GM12878 (cell line): ENCODE data around the gene AMMECR1. TPM values are rescaled to one million over a fixed set of nuclear protein-coding genes. Genes with fewer than 3 reads are reported as not detected.

ENCODE experiments used
- CBX5 ChIP-seq: sonication (generic); IDR thresholded peaks from 2 replicates; pipeline ENCODE4 v1.6.1; 2016; ENCODE audit warnings: low read depth, moderate library complexity, mild to moderate bottlenecking, inconsistent platforms
- CREB1 ChIP-seq: IDR thresholded peaks from 2 replicates; pipeline ENCODE4 v1.6.1; 2012; ENCODE audit warnings: low read depth, mild to moderate bottlenecking, inconsistent platforms
- DPF2 ChIP-seq: fragments of 450-650 bp; IDR thresholded peaks from 2 replicates; pipeline ENCODE4 v1.6.1; 2017; ENCODE audit warnings: mild to moderate bottlenecking
- ETV6 ChIP-seq, 2 experiments: fragments of 450-650 bp in 1 of 2; IDR thresholded peaks in 1 of 2; conservative IDR thresholded peaks in 1 of 2; 2 replicates each; pipeline ENCODE4 v1.6.1; 2014; ENCODE audit warnings: antibody characterized with exemption in 1 of 2, borderline replicate concordance in 1 of 2, low read depth in 1 of 2, mild to moderate bottlenecking in 1 of 2, moderate library complexity in 1 of 2
- IKZF1 ChIP-seq: fragments of 450-650 bp; conservative IDR thresholded peaks from 2 replicates; pipeline ENCODE4 v1.6.1; 2017; ENCODE audit warnings: antibody characterized with exemption, mild to moderate bottlenecking
- IKZF2 ChIP-seq, 2 experiments: fragments of 450-650 bp; IDR thresholded peaks; 2 replicates each; pipeline ENCODE4 v1.6.1; 2017; ENCODE audit warnings: mild to moderate bottlenecking in 2 of 2, moderate library complexity in 2 of 2
- JUND ChIP-seq: IDR thresholded peaks from 2 replicates; pipeline ENCODE4 v1.6.1; 2012; ENCODE audit warnings: low read depth, mild to moderate bottlenecking, low read length, improper control_type of control experiment, moderate library complexity
- KLF5 ChIP-seq: fragments of 450-650 bp; IDR thresholded peaks from 2 replicates; pipeline ENCODE4 v1.6.1; 2014; ENCODE audit warnings: mild to moderate bottlenecking; ENCODE audit not compliant: partially characterized antibody
- MEF2B ChIP-seq: fragments of 450-650 bp; IDR thresholded peaks from 2 replicates; pipeline ENCODE4 v1.6.1; 2018; ENCODE audit warnings: mild to moderate bottlenecking, moderate library complexity; ENCODE audit not compliant: partially characterized antibody, poor library complexity, severe bottlenecking
- NFYA ChIP-seq: IDR thresholded peaks from 2 replicates; pipeline ENCODE4 v1.6.1; 2011; ENCODE audit warnings: low read depth, mild to moderate bottlenecking, low read length, improper control_type of control experiment, borderline replicate concordance
- NFYB ChIP-seq: IDR thresholded peaks from 2 replicates; pipeline ENCODE4 v1.6.1; 2011; ENCODE audit warnings: low read depth, mild to moderate bottlenecking, low read length, improper control_type of control experiment, moderate library complexity; ENCODE audit not compliant: insufficient read depth
- PAX8 ChIP-seq: fragments of 450-650 bp; IDR thresholded peaks from 2 replicates; pipeline ENCODE4 v1.6.1; 2017; ENCODE audit warnings: mild to moderate bottlenecking, moderate library complexity
- PML ChIP-seq: IDR thresholded peaks from 2 replicates; pipeline ENCODE4 v1.6.1; 2012; ENCODE audit warnings: low read length, inconsistent platforms
- POU2F2 ChIP-seq: IDR thresholded peaks from 3 replicates; pipeline ENCODE4 v1.6.1; 2011; ENCODE audit warnings: low read depth, mild to moderate bottlenecking, low read length, borderline replicate concordance
- SPI1 ChIP-seq: IDR thresholded peaks from 2 replicates; pipeline ENCODE4 v1.6.1; 2011; ENCODE audit warnings: low read depth, mild to moderate bottlenecking, low read length, moderate library complexity, borderline replicate concordance; ENCODE audit not compliant: insufficient read depth
- TBL1XR1 ChIP-seq: IDR thresholded peaks from 2 replicates; pipeline ENCODE4 v1.6.1; 2012; ENCODE audit warnings: low read depth, low read length, improper control_type of control experiment
- ZNF24 ChIP-seq: fragments of 450-650 bp; IDR thresholded peaks from 2 replicates; pipeline ENCODE4 v1.6.1; 2017; ENCODE audit warnings: antibody characterized with exemption, mild to moderate bottlenecking
- polyA plus RNA-seq, 11 experiments: library from polyadenylated mRNA; depleted of rRNA in 4 of 11; unstranded in 6 of 11; stranded (reverse) in 5 of 11; fragments of >200 nt; fragmentation: Nextera tagmentation in 4 of 11; fragmentation: Illumina TruSeq in 1 of 11; extraction: Ambion mirVana in 4 of 11; extraction: Trizol in 1 of 11; gene quantifications; 1 replicate in 1 of 11; 2 replicates in 10 of 11; pipeline versions ENCODE4 v1.2.1 to v1.2.3, GENCODE V29; 2011 to 2016; ENCODE audit warnings: inconsistent platforms in 2 of 11, missing spikeins in 2 of 11, low read depth in 1 of 11
- total RNA-seq, 4 experiments: library from RNA; depleted of rRNA in 3 of 4; stranded (reverse); fragments of >200 nt in 3 of 4; fragmentation: Illumina TruSeq in 1 of 4; extraction: Trizol in 1 of 4; gene quantifications; 2 replicates each; pipeline versions ENCODE4 v1.2.1 to v1.2.3, GENCODE V29; 2013 to 2021
- TF ChIP-seq, protein P1 (sequence below): fragments of 450-650 bp; IDR thresholded peaks from 2 replicates; pipeline ENCODE4 v1.6.1; 2017; ENCODE audit warnings: mild to moderate bottlenecking, moderate library complexity
- TF ChIP-seq, protein P2 (sequence below): fragments of 450-650 bp; IDR thresholded peaks from 2 replicates; pipeline ENCODE4 v1.6.1; 2017; ENCODE audit warnings: low read depth, mild to moderate bottlenecking, moderate library complexity
- TF ChIP-seq, protein P3 (sequence below): IDR thresholded peaks from 2 replicates; pipeline ENCODE4 v1.6.1; 2012; ENCODE audit warnings: low read length, inconsistent platforms
- TF ChIP-seq, protein P4 (sequence below): fragments of 450-650 bp; formaldehyde crosslinking; IDR thresholded peaks from 2 replicates; pipeline ENCODE4 v1.5.0; 2022; ENCODE audit warnings: mild to moderate bottlenecking, missing genetic modification characterization

The AMMECR1 gene
- total and polyA plus RNA-seq, 10 of the 15 experiments (the other 5 are each of a cell fraction or from before 2014, with no cell fraction given) = 4.9 to 25.6 (median 10.7) TPM

DNA sequence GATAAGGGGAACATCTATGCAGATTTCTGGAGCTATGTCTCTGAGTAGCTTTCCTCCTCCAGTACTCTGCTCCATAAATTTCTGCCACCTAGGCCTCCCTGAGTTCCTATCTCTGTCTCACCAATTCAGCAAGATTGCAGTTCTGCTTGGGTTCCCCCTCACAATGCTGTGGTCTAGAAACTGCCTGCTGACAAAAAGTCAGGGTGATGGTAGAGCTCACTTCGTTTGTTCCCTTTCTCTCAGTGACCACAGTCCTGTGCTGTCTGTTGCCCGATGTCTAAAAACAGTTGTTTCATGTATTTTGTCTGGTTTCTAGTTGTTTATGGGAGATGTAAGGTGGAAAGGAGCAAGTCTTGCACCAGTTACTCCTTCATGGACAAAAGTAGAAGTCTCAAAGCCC lies 41.1 kb downstream of the AMMECR1 start (continued):
- TF ChIP-seq JUND (no peak), MEF2B (no peak), IKZF1 (0 out of 2 replicates have a peak, but pooled peaks have one; percentile 19), NFYA (no peak), KLF5 (no peak), SPI1 (no peak), PAX8 (no peak), CBX5 (peak; percentile 93), DPF2 (no peak), POU2F2 (no peak), NFYB (no peak), CREB1 (0 out of 2 replicates have a peak, but pooled peaks have one; percentile 27), PML (no peak), TBL1XR1 (no peak), IKZF2 (IDR thresholded peaks at IDR 0.05) (peak; percentile 33 to 35; a peak in 2 of 4 replicates), ZNF24 (peak; percentile 79), ETV6 (conservative IDR thresholded peaks at IDR 0.05 in 1 of 2, IDR thresholded peaks at IDR 0.05 in 1 of 2; ENCODE audit: borderline replicate concordance in 1 of 2, low read depth in 1 of 2) (no peak)
- TF ChIP-seq, protein P1, sequence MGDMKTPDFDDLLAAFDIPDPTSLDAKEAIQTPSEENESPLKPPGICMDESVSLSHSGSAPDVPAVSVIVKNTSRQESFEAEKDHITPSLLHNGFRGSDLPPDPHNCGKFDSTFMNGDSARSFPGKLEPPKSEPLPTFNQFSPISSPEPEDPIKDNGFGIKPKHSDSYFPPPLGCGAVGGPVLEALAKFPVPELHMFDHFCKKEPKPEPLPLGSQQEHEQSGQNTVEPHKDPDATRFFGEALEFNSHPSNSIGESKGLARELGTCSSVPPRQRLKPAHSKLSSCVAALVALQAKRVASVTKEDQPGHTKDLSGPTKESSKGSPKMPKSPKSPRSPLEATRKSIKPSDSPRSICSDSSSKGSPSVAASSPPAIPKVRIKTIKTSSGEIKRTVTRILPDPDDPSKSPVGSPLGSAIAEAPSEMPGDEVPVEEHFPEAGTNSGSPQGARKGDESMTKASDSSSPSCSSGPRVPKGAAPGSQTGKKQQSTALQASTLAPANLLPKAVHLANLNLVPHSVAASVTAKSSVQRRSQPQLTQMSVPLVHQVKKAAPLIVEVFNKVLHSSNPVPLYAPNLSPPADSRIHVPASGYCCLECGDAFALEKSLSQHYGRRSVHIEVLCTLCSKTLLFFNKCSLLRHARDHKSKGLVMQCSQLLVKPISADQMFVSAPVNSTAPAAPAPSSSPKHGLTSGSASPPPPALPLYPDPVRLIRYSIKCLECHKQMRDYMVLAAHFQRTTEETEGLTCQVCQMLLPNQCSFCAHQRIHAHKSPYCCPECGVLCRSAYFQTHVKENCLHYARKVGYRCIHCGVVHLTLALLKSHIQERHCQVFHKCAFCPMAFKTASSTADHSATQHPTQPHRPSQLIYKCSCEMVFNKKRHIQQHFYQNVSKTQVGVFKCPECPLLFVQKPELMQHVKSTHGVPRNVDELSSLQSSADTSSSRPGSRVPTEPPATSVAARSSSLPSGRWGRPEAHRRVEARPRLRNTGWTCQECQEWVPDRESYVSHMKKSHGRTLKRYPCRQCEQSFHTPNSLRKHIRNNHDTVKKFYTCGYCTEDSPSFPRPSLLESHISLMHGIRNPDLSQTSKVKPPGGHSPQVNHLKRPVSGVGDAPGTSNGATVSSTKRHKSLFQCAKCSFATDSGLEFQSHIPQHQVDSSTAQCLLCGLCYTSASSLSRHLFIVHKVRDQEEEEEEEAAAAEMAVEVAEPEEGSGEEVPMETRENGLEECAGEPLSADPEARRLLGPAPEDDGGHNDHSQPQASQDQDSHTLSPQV = no peak
- TF ChIP-seq, protein P2, sequence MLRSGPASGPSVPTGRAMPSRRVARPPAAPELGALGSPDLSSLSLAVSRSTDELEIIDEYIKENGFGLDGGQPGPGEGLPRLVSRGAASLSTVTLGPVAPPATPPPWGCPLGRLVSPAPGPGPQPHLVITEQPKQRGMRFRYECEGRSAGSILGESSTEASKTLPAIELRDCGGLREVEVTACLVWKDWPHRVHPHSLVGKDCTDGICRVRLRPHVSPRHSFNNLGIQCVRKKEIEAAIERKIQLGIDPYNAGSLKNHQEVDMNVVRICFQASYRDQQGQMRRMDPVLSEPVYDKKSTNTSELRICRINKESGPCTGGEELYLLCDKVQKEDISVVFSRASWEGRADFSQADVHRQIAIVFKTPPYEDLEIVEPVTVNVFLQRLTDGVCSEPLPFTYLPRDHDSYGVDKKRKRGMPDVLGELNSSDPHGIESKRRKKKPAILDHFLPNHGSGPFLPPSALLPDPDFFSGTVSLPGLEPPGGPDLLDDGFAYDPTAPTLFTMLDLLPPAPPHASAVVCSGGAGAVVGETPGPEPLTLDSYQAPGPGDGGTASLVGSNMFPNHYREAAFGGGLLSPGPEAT = 0 out of 2 replicates have a peak, but pooled peaks have one; percentile 27
- TF ChIP-seq, protein P3, sequence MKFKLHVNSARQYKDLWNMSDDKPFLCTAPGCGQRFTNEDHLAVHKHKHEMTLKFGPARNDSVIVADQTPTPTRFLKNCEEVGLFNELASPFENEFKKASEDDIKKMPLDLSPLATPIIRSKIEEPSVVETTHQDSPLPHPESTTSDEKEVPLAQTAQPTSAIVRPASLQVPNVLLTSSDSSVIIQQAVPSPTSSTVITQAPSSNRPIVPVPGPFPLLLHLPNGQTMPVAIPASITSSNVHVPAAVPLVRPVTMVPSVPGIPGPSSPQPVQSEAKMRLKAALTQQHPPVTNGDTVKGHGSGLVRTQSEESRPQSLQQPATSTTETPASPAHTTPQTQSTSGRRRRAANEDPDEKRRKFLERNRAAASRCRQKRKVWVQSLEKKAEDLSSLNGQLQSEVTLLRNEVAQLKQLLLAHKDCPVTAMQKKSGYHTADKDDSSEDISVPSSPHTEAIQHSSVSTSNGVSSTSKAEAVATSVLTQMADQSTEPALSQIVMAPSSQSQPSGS = 0 out of 2 replicates have a peak, but pooled peaks have one; percentile 40
- TF ChIP-seq, protein P4, sequence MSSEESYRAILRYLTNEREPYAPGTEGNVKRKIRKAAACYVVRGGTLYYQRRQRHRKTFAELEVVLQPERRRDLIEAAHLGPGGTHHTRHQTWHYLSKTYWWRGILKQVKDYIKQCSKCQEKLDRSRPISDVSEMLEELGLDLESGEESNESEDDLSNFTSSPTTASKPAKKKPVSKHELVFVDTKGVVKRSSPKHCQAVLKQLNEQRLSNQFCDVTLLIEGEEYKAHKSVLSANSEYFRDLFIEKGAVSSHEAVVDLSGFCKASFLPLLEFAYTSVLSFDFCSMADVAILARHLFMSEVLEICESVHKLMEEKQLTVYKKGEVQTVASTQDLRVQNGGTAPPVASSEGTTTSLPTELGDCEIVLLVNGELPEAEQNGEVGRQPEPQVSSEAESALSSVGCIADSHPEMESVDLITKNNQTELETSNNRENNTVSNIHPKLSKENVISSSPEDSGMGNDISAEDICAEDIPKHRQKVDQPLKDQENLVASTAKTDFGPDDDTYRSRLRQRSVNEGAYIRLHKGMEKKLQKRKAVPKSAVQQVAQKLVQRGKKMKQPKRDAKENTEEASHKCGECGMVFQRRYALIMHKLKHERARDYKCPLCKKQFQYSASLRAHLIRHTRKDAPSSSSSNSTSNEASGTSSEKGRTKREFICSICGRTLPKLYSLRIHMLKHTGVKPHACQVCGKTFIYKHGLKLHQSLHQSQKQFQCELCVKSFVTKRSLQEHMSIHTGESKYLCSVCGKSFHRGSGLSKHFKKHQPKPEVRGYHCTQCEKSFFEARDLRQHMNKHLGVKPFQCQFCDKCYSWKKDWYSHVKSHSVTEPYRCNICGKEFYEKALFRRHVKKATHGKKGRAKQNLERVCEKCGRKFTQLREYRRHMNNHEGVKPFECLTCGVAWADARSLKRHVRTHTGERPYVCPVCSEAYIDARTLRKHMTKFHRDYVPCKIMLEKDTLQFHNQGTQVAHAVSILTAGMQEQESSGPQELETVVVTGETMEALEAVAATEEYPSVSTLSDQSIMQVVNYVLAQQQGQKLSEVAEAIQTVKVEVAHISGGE (CRISPR knock-in tag) = no peak
